ENCODE data around the gene SFT2D1.

SFT2D1 gene

GRCh38 chr6:166331503-166332415 is 10.6 kb downstream of the SFT2D1 start:
- no peak for DNase-seq

DNA sequence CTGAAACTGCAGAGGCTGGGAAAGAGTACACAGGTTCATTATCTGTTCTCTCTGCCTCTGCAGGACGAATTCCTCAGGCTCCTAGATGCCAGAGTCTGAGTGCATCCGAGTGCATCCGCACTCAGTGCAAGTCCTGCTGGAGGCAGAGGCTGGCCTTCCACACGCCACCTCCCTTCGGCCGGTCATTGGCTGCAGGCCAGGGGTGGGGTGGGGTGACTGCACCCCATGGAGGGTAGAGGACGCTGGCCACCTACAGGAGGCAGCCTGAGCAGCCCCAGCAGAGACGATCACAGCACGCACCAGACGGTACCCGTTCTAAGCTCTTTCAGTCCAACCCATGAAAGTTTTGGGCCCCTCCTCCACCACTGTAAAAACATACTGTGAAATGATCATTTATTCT is 11.7 kb downstream of the SFT2D1 start:
- DNase-seq, result no peak

DNA sequence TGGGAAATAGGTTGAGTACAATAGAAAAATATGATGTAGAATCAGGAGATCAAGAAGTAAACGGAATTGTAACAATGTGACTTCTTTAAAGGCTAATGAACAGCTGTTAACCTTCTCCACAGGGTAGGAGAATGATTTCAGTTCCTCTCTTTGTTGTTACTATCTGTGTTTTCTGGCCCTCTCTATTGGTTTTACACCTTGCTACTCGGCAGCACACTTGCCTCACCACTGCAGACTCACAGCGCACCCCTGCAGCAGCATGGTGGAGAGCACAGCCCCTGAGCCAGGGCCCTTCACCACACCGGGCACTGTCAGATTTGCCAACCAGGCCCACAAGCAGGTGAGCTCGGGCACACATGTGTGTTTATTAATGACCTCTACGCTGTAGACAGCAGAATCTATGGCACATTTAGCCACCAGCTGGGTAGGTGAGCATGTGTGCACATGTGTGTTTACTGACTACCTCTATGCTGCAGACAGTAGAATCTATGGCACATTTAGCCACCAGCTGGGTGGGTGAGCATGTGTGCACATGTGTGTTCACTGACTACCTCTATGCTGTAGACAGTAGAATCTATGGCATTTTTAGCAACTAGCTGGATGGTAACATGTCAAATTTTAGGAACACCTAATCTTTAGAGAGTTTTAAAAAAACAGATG is 16.8 kb downstream of the SFT2D1 start:
- DNase-seq, result no peak

- no peak for DNase-seq
These were observed 18.9 kb downstream of the SFT2D1 start for GRCh38 chr6:166323395-166323794.

DNA sequence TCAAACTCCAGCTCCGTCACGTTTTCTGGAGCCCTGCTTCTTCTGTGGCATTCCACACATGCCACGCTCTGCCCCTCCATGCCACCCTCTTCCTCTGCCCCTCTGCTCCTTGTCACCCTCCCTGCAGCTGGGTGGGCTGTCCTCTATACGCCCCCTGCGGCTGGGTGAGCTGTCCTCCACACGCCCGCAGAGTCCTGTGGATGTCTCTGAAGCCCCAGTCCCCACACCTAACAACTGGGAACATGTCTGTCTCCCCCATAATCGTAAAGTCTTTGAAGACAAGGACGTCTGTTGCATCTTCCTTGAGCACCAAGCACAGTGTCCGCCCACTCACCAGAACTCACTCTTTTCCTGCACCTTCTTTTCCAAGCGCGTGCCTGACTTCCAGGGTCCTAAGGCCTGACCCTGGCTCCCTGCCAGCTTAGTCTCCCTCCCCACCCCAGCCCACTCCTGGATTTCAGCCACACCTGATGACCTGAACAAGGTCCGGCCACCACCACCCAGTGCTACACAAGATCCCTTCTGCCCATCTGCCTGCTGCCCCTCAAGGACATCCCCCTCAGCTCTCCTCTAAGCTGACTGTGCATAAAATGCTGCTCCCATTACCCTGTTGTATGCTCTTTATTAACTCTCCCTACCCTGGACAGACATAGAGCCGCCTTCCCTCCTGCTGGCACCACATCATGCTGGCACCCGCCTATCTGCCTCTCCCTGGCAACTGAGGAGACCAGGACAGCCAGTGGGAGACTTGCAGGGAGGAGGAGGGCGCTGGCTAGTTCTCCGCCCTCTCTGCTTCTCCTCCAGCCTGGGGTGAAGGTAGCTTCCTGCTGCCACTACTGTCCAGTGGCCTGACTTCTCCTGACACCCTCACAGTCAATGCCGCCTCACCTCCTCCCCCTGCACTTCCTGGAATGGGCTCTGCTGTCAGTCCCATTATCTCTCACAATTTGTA is 23.4 kb downstream of the SFT2D1 start:
- DNase-seq, result no peak

- DNase-seq, result no peak
These were observed 24.1 kb downstream of the SFT2D1 start for GRCh38 chr6:166318227-166318626.

DNA sequence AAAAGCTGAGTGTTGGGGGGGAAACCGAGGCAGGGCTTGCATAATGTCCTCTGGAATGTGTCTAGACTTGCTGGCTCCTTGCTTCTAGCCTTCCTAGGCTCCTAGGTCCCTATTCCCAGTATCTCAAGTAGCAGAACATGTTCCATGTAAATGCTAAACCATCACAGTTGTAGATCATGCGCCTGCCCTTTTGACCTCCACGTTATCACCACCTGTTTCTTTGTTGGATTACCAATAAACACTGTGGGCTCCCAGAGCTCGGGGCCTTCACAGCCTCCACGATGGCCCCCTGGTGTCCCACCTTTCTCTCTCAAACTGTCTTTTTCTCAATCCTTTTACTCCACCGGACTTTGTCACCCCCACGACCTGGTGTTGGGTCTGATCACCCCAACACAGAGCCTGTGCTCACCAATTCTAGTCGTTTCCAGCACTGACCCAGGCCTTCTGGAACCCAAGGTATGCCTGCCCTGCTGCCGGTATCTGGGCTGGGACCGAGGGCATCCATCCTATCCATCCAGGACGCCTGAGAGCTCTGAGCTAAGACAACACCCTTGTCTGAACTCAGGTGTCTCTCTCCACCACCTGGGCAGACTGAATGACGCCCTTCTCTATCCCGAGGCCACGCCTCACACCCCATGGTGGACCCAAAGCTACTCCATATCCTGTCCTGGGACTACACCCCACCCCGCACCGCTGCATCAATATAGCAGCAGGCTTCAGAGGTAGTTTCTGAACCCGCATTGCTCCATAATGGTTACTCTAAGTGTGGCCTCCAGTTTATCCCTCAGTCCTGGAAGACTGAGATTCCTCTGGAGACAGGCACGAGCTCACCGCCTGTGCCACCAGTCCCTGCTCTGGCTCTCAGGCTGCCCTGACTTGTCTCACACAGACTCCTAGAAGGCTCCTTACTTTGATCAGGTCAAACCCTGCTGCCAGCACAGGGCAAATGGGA is 24.8 kb downstream of the SFT2D1 start:
- DNase-seq, result no peak

GRCh38 chr6:166315436-166315835 is 26.9 kb downstream of the SFT2D1 start:
- DNase-seq, result no peak

DNA sequence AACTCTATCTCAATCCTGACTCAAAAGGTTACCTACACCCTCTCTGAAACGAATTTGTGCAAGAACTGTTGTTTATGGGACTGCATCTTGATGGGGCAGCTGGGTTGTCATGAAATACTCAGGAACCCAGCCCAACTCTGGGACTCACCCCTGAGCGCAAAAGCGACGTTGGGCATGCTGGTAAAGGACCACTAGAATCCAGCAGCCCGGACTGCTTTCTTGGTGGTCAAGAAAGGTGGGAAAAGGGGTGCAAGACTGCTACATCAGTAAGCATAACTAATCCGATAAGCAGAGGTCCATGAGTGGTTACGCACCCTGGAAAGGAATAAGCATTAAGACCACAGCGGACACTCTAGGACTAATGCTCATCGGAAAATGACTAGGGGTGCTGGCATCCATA is 27.9 kb downstream of the SFT2D1 start:
- no peak for DNase-seq

DNA sequence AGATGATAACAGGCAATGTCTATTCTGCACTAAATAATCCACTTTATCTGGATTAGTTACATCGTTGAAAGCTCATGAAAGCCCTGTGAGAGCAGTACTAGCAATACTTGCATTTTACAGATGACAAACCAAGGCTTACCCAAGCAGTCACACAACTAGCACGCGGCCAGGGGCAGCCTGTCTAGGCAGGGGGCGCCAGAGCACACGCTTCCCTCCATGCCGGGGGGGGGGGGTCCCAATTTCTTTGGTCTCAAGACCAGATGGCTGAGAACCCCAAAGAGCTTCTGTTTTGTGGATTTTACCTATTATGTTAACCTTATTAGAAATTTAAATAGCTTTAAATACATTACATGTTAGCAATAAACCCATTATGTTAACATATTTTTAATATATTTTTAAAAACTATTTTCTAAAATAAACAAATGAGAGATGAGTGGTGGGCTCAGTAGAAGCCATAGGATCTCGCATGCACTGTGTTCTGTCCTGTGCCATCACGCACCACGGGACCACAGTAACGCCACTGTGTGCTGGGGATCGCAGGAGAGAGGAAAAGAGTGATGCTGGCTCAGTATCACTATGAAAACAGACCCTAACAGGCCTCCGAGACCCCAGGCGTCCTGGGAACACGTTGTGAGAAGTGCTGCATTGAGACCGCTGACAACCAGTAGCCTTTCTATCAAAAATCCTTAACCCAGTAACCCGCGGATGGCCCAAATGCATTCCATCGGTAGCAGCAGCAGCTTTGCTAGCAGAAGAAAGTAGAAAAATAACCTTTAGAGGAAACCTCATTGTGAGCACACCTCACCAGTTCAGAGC is 28.9 kb downstream of the SFT2D1 start:
- no peak for DNase-seq

DNA sequence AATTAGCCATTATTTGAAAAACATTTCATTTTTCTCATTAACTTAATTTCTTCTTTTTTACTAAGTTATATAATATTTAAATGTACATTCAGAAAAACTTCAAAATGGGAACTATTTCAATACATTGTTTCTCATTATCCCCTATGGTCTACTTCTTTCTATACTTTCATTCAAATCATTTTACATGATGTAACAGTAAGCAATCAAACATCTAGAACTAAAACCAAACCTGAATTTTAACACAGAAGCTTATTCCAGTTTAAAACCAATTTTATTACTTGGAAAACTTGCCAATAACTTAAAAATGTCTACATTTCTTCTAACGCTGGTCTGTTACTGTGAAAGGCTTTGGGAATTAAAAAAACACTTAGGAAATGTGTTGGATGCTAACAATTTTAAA is 29.5 kb downstream of the SFT2D1 start:
- DNase-seq, result no peak

DNA sequence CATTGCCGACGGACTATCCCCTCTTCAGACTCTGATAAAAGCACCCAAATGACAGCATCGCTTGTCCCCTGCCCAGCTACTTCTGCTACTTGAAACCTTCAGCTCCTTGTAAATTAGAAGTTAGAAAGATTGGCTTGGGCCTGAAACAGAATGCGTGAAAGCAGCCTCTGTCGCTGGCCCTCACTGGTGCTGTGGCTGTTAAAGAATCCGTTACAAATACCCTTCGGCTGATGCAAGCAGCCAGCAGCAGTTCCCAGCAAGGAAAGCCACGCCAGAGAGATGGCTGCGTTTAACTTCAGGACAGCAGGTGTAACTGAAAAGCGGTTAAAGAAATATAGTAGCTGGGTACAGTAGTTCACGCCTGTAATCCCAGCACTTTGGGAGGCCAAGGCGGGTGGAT is 31.7 kb downstream of the SFT2D1 start:
- DNase-seq, result no peak

- no peak for DNase-seq
These were observed 32.4 kb downstream of the SFT2D1 start for GRCh38 chr6:166309977-166310376.

DNA sequence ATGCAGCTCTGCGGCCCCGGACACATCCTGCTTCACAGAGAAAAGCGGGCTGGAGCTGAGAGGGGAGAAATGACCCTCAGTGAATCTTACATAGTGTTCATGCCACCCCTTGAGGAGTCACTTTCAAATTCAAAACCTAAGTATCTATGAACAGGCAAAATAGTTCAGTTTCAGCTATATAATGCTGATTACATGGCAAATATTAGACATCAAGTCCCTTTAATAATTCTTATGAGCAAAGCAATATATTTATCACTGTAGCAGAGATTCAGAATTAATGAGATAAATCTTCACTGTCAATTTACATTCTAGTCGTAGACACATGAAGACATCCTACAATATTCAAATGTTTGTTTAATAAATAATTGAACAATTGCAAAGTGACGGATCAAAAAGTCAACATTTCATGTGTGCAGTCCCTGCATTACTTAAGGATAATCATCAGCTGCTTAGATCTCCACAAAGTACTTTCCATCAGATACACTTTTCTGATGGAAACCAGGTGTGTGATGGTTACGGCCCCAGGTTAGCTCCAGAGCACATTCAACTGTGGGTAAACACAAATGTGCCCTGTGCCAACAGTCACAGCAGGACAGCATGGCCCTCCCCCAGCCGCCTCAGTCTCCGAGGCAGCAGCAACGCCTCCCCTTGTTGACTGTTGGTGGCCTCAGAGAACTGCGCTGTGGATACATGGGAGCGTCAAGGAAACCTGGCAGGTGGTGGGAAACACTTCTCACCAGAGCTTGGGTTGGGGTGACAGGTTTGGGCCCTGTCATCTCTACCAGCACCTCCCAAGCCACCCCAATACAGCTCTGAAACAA is 33.4 kb downstream of the SFT2D1 start:
- no peak for DNase-seq

DNA sequence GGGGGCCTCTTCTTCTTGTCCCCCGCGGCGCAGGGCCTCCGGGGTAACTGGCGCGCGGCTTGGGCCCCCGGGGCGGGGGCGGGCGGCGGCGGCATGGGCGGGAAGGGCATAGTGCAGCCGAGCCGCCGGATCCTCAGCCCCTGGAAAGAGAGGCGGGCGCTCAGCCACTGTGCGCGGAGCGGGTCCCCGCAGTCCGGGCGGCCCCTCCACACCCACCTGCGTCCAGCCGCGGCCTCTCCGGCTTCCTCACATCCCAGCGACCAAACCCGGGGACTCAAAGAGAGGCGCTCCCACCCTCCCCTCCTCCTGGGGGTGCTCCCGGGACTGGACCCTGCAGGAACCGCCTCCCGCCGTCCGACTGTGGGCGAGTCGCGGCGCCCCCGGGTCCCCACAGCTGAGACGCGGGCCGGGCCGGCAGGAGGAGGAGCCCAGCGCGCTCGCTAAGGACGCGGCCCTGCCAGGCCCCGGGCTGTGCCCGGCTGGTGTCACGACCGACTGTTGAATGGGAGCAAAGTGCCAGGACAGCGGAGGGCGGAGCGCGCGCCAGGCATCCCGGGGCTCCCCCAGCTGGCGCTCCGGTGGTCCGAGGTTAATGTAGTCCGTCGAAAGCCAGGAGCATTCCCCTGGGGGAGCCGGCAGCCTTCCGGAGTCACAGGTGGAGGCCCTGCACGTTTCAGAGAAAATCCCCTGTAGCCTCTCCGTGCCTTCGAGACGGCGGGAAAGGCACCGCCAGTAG is 34.1 kb downstream of the SFT2D1 start, which contains the start of gene PRR18:
TSS of gene PRR18 (minus strand) at position 360 of the 736 bp plus-strand sequence. CDS start at position 110, 250 bp downstream.
- no peak for DNase-seq

GRCh38 chr6:166307082-166308032 is 35.0 kb downstream of the SFT2D1 start:
- DNase-seq, result no peak

DNA sequence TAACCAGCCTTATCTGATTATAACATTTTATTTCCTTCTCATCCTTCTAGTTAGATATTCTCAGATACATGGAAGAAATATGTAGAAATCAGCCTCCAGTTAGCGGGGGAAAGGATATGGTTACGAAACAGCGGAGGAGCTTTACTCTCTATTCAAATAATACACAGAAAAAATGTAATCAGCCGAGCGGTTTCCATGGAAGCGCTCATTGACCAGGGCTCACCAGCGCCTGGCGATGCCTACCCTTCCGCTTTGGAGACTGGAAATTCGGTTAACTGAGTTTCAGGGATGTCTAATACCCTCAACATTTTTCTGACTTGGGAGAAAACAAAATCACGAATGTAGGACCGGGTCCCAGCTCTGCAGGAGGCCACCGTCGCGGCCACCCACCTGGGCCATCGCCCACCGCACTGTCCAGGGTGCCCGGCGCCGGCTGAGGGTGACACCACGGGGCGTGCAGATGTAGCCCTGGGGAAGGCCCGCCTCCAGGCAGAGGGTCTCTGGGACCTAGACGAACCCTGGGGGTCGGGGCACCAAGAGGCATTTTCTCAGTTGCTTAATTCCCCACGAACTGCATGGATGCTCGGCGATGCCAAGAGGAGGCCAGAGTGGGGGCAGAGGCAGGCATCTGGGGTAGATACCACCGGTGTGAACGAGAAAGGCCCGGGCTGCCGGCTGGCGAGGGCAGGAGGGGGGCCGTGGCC is 35.8 kb downstream of the SFT2D1 start:
- no peak for DNase-seq

Measured in NCI-H1436 treated with DMSO at 0.1 percent for 48 hours (cell line).